A549 (cell line): Measurements from ENCODE around the gene LUZP2. TPM values are rescaled to one million over a fixed set of nuclear protein-coding genes. Genes with fewer than 3 reads are reported as not detected.

ENCODE experiments used
- ATAC-seq, 2 experiments: fragments of 200-7000 bp in 1 of 2; fragments of >200 bp in 1 of 2; cut with Nextera tagmentation in 1 of 2; cut with Tn5 transposase in 1 of 2; 3 replicates each; pipeline versions ENCODE4 v1.8.0 to v1.9.1; 2018 to 2020; ENCODE audit warnings: mild to moderate bottlenecking in 1 of 2, moderate library complexity in 1 of 2
- CTCF ChIA-PET: fragments of 300-600 bp; sonication (Branson Sonifier 250); formaldehyde crosslinking; extraction: SDS; loops from one replicate; lab custom pipeline; 2021; ENCODE audit warnings: antibody characterized with exemption, inconsistent platforms; lab: Yijun Ruan, JAX
- POLR2A ChIA-PET: fragments of 350-600 bp; formaldehyde crosslinking; extraction: SDS; loops from one replicate; lab custom pipeline; 2021; ENCODE audit warnings: antibody characterized with exemption, inconsistent platforms; lab: Yijun Ruan, JAX
- DNase-seq, 2 experiments: peaks; one replicate each; pipeline versions ENCODE4 v3.0.0 to v3.0.0-alpha.2; 2011 to 2016; ENCODE audit warnings: low read depth in 1 of 2, low spot score in 1 of 2
- FAIRE-seq: peaks from 2 replicates; lab custom pipeline; 2011; peaks lifted over from hg19 to GRCh38; lab: Jason Lieb, UNC
- H3K27ac ChIP-seq, 2 experiments: fragments of >200 bp; sonication (Bioruptor Twin); formaldehyde crosslinking; 3 replicates each; pipeline ENCODE4 v1.5.1; 2016 to 2017
- H3K4me1 ChIP-seq: fragments of >200 bp; sonication (Bioruptor Twin); formaldehyde crosslinking; 3 replicates; pipeline ENCODE4 v1.6.1; 2016
- H3K4me2 ChIP-seq: fragments of >200 bp; sonication (Bioruptor Twin); formaldehyde crosslinking; 3 replicates; pipeline ENCODE4 v1.6.1; 2016
- H3K4me3 ChIP-seq: fragments of >200 bp; sonication (Bioruptor Twin); formaldehyde crosslinking; 3 replicates; pipeline ENCODE4 v1.5.1; 2016
- H3K9me3 ChIP-seq: fragments of >200 bp; sonication (Bioruptor Twin); formaldehyde crosslinking; 3 replicates; pipeline ENCODE4 v1.6.1; 2016
- BHLHE40 ChIP-seq: IDR thresholded peaks from 2 replicates; pipeline ENCODE4 v1.6.1; 2012; ENCODE audit warnings: low read depth, low read length, inconsistent platforms
- CBX8 ChIP-seq: fragments of 200-600 bp; sonication (generic); IDR thresholded peaks from 2 replicates; pipeline ENCODE4 v1.6.1; 2016
- CHD2 ChIP-seq: fragments of 150-350 bp; IDR thresholded peaks from 2 replicates; pipeline ENCODE4 v1.6.1; 2014; ENCODE audit warnings: low read length; ENCODE audit not compliant: partially characterized antibody
- CHD4 ChIP-seq: fragments of 200-600 bp; sonication (generic); IDR thresholded peaks from 2 replicates; pipeline ENCODE4 v1.6.1; 2016; ENCODE audit warnings: antibody characterized with exemption, mild to moderate bottlenecking, borderline replicate concordance
- E2F6 ChIP-seq: IDR thresholded peaks from 2 replicates; pipeline ENCODE4 v1.6.1; 2012; ENCODE audit warnings: low read depth, borderline replicate concordance
- EHF ChIP-seq: fragments of 250-450 bp; sonication (Bioruptor Pico); IDR thresholded peaks from 2 replicates; pipeline ENCODE4 v1.5.0; 2020; ENCODE audit warnings: mild to moderate bottlenecking
- FOSL2 ChIP-seq, 2 experiments: fragments of 450-650 bp in 1 of 2; fragments of >200 bp in 1 of 2; sonication (Bioruptor Twin) in 1 of 2; formaldehyde crosslinking; IDR thresholded peaks; 2 replicates each; pipeline versions ENCODE4 v1.5.0 to v1.6.1; 2016 to 2020; ENCODE audit warnings: mild to moderate bottlenecking in 1 of 2, moderate library complexity in 1 of 2
- FOXS1 ChIP-seq: fragments of 250-450 bp; sonication (Bioruptor Pico); IDR thresholded peaks from 2 replicates; pipeline ENCODE4 v1.5.0; 2020; ENCODE audit warnings: mild to moderate bottlenecking, moderate library complexity
- GATA3 ChIP-seq: IDR thresholded peaks from 2 replicates; pipeline ENCODE4 v1.6.1; 2012; ENCODE audit warnings: borderline replicate concordance
- HES2 ChIP-seq: fragments of >200 bp; sonication (Bioruptor Twin); formaldehyde crosslinking; IDR thresholded peaks from 2 replicates; pipeline ENCODE4 v1.6.1; 2016
- HMGXB4 ChIP-seq: fragments of 250-450 bp; sonication (Bioruptor Pico); IDR thresholded peaks from 2 replicates; pipeline ENCODE4 v1.5.0; 2021; ENCODE audit warnings: mild to moderate bottlenecking, moderate library complexity, borderline replicate concordance
- HOXA7 ChIP-seq: fragments of 250-450 bp; sonication (Bioruptor Pico); IDR thresholded peaks from 2 replicates; pipeline ENCODE4 v1.5.0; 2020; ENCODE audit warnings: mild to moderate bottlenecking, moderate library complexity
- JUN ChIP-seq, 2 experiments: fragments of >200 bp; sonication (Bioruptor Twin); formaldehyde crosslinking; IDR thresholded peaks; 2 replicates in 1 of 2; 3 replicates in 1 of 2; pipeline ENCODE4 v1.6.1; 2016 to 2017
- JUNB ChIP-seq: fragments of >200 bp; sonication (Bioruptor Twin); formaldehyde crosslinking; IDR thresholded peaks from 2 replicates; pipeline ENCODE4 v1.6.1; 2016
- KDM1A ChIP-seq: fragments of 200-600 bp; sonication (generic); IDR thresholded peaks from 2 replicates; pipeline ENCODE4 v1.6.1; 2016; ENCODE audit warnings: low read depth, mild to moderate bottlenecking
- MAFK ChIP-seq: fragments of 450-650 bp; IDR thresholded peaks from 2 replicates; pipeline ENCODE4 v1.6.1; 2014; ENCODE audit not compliant: partially characterized antibody
- MYC ChIP-seq: IDR thresholded peaks from 2 replicates; pipeline ENCODE4 v1.6.1; 2012; ENCODE audit warnings: mild to moderate bottlenecking, inconsistent platforms, low read length, improper control_type of control experiment, borderline replicate concordance
- NR3C1 ChIP-seq: fragments of >200 bp; sonication (Bioruptor Twin); formaldehyde crosslinking; IDR thresholded peaks from 3 replicates; pipeline ENCODE4 v1.6.1; 2017
- PBX3 ChIP-seq: IDR thresholded peaks from 2 replicates; pipeline ENCODE4 v1.6.1; 2012
- POLR2AphosphoS2 ChIP-seq: conservative IDR thresholded peaks from 2 replicates; pipeline ENCODE4 v1.6.1; 2012; ENCODE audit warnings: low read length, improper control_type of control experiment, inconsistent platforms
- REST ChIP-seq: fragments of 200-600 bp; sonication (generic); IDR thresholded peaks from 2 replicates; pipeline ENCODE4 v1.6.1; 2016; ENCODE audit warnings: antibody characterized with exemption, mild to moderate bottlenecking, moderate library complexity
- RFX5 ChIP-seq: fragments of 450-650 bp; IDR thresholded peaks from 2 replicates; pipeline ENCODE4 v1.7.1; 2014; ENCODE audit warnings: antibody characterized with exemption, mild to moderate bottlenecking, moderate library complexity
- ZC3H11A ChIP-seq: fragments of 450-650 bp; IDR thresholded peaks from 2 replicates; pipeline ENCODE4 v1.6.1; 2014; ENCODE audit warnings: antibody characterized with exemption, mild to moderate bottlenecking
- ZFP36 ChIP-seq: fragments of 450-650 bp; IDR thresholded peaks from 2 replicates; pipeline ENCODE4 v1.6.1; 2014; ENCODE audit warnings: borderline replicate concordance; ENCODE audit not compliant: partially characterized antibody
- ZSCAN20 ChIP-seq: fragments of 250-450 bp; sonication (Bioruptor Pico); IDR thresholded peaks from 2 replicates; pipeline ENCODE4 v1.8.0; 2022; ENCODE audit warnings: mild to moderate bottlenecking, moderate library complexity
- WGBS: methylation state at CpG from one replicate; pipeline ENCODE4 v1.1.6; 2017; ENCODE audit errors: missing lambda C conversion rate; 5-methylcytosine and 5-hydroxymethylcytosine counted together
- polyA plus RNA-seq, 4 experiments: library from polyadenylated mRNA; depleted of rRNA in 3 of 4; stranded (reverse); fragments of >200 nt; fragmentation: RNase III in 1 of 4; extraction: RNeasy Plus Mini Kit Qiagen cat#74134 plus additional on column Dnase treatment in 1 of 4; gene quantifications; 2 replicates in 3 of 4; 3 replicates in 1 of 4; pipeline ENCODE4 v1.2.3, GENCODE V29; 2011 to 2017
- TF ChIP-seq, protein P1 (sequence below): fragments of 150-350 bp; IDR thresholded peaks from 2 replicates; pipeline ENCODE4 v1.6.1; 2014; ENCODE audit warnings: low read depth, mild to moderate bottlenecking, low read length

Gene LUZP2
- polyA plus RNA-seq, 2 of the 4 experiments (the other 2 are of a cell fraction) = not detected

DNA sequence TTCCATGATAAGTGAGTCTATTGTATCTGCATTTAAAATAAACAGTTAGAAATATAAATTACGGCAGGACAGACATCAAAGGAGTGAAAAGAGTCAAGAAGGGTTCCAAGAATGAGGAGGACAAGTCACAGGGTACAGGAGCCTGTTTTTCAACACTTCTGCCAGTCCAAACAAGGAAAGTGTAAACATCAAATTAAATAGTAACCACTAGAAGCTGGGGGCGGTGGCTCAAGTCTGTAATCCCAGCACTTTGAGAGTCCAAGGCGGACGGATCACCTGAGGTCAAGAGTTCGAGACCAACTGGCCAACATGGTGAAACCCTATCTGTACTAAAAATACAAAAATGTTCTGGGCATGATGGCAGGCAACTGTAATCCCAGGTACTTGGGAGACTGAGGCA, 219.6 kb downstream of the LUZP2 start:
- CTCF ChIA-PET = no interaction called here
- ATAC-seq (no peak), DNase-seq (no peak)
- H3K9me3 ChIP-seq = no peaks in the 10 kb centered on the region
- H3K27ac ChIP-seq = no peak overlapping the region
- 11% methylated on average over 5 of the region's 5 CpGs for WGBS
- H3K4me3 ChIP-seq = no peak overlapping the region
- H3K4me1 ChIP-seq = no peaks in the 10 kb centered on the region
- TF ChIP-seq CHD2 = no peak
- TF ChIP-seq ZC3H11A = no peak
- no peak for TF ChIP-seq POLR2AphosphoS2
- TF ChIP-seq REST = no peak
- TF ChIP-seq MYC = no peak
- TF ChIP-seq JUNB = no peak
- TF ChIP-seq ZFP36 = no peak
- no peak for TF ChIP-seq HES2
- TF ChIP-seq MAFK = no peak
- TF ChIP-seq CBX8 = no peak
- no peak for TF ChIP-seq CHD4
- no peak for TF ChIP-seq ZSCAN20
- TF ChIP-seq BHLHE40 = no peak
- TF ChIP-seq, all 56 proteins: peak for 0
- no peak for FAIRE-seq
- POLR2A ChIA-PET = no interaction called here
- no peak overlapping the region for H3K4me2 ChIP-seq

DNA sequence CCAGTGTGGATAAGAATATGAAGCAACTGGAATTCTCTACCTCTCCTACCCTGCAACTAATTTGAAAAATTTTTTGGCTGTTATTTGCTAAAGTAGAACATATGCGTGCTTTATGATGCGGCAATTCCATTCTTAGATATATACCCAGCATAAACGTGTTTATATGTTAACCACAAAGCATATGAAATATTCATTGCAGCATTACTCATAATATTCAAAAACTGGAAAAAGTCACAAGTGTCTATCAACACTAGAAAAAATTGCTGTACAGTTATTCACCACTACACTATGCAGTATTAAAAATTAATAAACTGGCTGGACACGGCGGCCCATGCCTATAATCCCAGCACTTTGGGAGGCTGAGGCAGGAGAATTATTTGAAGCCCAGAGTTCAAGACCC, 226.4 kb downstream of the LUZP2 start:
- 67% methylated on average over 5 of the region's 5 CpGs for WGBS
- TF ChIP-seq GATA3 (no peak), PBX3 (no peak), EHF (CRISPR knock-in tag) (no peak), HMGXB4 (CRISPR knock-in tag) (no peak), FOXS1 (CRISPR knock-in tag) (no peak), JUNB (no peak), E2F6 (no peak), HOXA7 (CRISPR knock-in tag) (no peak), KDM1A (no peak), FOSL2 (IDR thresholded peaks at IDR 0.05) (no peak), FOSL2 (CRISPR knock-in tag; IDR thresholded peaks at IDR 0.05) (no peak), JUN (IDR thresholded peaks at IDR 0.05) (no peak), NR3C1 (no peak), MAFK (no peak), RFX5 (no peak)
- TF ChIP-seq, protein P1, sequence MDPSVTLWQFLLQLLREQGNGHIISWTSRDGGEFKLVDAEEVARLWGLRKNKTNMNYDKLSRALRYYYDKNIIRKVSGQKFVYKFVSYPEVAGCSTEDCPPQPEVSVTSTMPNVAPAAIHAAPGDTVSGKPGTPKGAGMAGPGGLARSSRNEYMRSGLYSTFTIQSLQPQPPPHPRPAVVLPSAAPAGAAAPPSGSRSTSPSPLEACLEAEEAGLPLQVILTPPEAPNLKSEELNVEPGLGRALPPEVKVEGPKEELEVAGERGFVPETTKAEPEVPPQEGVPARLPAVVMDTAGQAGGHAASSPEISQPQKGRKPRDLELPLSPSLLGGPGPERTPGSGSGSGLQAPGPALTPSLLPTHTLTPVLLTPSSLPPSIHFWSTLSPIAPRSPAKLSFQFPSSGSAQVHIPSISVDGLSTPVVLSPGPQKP = no peak

More for the DNA sequence above, 226.4 kb downstream of the LUZP2 start:
- no peak for DNase-seq
- H3K4me1 ChIP-seq = no peaks in the 10 kb centered on the region
- no peak overlapping the region for H3K4me2 ChIP-seq
- POLR2A ChIA-PET = no interaction called here
- CTCF ChIA-PET = no interaction called here
- H3K4me3 ChIP-seq = no peak overlapping the region
- no peaks in the 10 kb centered on the region for H3K9me3 ChIP-seq
- H3K27ac ChIP-seq = no peak overlapping the region
- FAIRE-seq = no peak
- ATAC-seq = no peak
